Erythroblast (primary cell): Measurements from ENCODE around the gene TSPOAP1.

Source experiments
- GATA1 ChIP-seq: IDR thresholded peaks from 2 replicates; pipeline ENCODE4 v1.6.1; 2011; ENCODE audit warnings: low read depth, mild to moderate bottlenecking, control low read depth, low read length, moderate library complexity
- POLR2A ChIP-seq: IDR thresholded peaks from 2 replicates; pipeline ENCODE4 v1.6.1; 2011; ENCODE audit warnings: mild to moderate bottlenecking, low read length

- no peak for TF ChIP-seq POLR2A
- TF ChIP-seq GATA1, result no peak
Observed at GRCh38 chr17:58371300-58371950, 42.8 kb upstream of the TSPOAP1 start.
